ENCODE data around the gene PIK3CB.
"Not testable (repeated sequence)": the region's sequence is repeated elsewhere in the genome, so short reads cannot be mapped to it uniquely, and the experiment has no call there.

The PIK3CB gene

GRCh38 chr3:138680974-138681373, 153.8 kb downstream of the PIK3CB start:
- DNase-seq (ENCODE audit: low spot score), result not testable (repeated sequence)

- DNase-seq (ENCODE audit: low spot score), result no peak
Observed at GRCh38 chr3:138678874-138679392, 155.8 kb downstream of the PIK3CB start.

DNA sequence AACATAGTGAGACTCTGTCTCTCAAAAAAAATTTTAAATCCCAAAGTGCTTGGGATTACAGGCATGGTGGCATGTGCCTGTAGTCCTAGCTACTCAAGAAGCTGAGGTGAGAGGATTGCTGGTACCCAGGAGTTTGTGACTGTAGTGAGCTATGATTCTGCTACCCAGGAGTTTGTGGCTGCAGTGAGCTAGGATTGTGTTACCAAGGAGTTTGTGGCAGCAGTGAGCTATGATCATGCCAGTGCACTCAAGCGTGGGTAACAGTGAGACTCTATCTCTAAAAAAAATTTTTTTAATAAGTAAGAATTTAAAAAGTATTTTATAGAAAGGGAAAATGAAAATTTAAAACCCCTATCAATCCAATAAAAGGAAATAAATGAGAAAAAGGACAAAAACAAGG, 156.6 kb downstream of the PIK3CB start:
- DNase-seq (ENCODE audit: low spot score), result no peak

DNA sequence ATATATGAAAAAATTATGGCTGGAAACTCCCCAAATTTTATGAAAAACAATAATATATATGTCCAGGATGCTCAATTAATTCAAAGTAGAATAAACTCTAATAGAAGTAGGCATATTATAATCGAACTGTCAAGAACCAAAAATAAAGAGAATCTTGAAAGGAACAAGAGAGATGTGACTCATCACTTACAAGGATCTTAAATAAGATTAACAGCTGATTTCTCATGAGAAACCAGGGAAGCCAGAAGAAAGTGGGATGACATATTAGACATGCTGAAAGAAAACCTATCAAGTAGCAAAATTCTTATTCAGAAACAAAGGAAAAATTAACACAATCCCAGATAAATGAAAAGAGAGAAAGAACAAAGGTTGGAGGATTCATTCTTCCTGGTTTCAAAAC, 159.3 kb downstream of the PIK3CB start:
- DNase-seq (ENCODE audit: low spot score), result no peak

DNA sequence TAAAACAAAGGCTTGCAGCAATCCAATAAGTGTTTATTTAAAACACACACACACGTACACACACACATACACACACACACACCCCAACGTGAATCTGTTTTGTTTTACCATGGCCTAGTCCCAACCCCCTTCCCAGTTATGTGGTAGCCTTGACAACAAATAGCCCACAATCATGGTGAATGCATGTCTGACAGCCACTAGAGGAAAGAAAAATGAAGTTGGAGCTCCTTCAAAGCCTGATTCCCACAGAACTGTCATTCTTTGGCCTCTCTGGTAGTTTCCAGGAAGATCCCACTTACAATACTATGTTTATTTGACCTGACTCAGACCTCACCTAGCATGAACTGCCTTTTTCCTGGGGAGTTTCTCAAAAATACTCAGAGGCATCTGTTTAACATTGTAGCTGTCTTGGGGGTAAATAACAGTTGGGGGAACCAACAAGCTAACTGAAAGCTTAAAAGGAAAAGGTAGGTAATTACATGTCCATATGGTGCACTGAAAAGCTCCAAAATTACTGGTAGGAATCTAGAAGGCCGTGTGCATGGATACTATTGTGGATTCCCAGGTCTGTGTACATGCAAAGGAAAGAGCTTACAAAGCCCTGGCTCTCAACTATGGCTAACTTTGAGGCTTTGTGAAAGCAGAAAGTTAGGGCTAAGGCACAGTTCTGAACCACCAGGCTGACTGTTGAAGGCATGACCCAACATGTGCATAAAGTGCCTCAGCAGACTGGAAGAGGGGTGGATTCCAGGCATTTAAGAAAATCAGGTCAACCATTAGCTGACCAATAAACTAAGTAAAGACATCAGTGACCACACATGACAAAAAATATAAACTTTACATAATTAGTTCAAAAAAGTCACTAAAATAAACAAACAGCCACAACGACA, 160.8 kb downstream of the PIK3CB start:
- DNase-seq (ENCODE audit: low spot score), result no peak

DNA sequence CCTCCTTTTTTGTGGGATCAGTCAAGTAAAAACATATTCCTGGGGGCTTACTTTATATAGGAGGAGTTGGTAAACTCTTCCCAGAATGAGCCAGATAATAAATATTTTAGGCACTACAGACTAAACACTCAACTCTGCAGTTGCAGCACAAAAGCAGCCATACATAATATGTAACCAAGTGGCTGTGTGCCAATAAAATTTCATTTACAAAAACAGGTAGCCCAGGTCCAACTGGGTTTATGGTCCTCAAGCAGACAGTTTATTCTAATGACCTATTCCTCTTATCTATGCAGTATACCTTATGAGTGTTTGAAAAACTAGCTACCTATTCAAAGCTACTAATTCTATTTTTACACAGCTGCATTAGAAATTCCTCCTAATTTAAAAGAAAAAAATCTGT, 164.3 kb downstream of the PIK3CB start:
- DNase-seq (ENCODE audit: low spot score), result no peak

GRCh38 chr3:138668107-138668506, 166.6 kb downstream of the PIK3CB start:
- no peak for DNase-seq (ENCODE audit: low spot score)

- DNase-seq (ENCODE audit: low spot score), result no peak
Observed at GRCh38 chr3:138657508-138657907, 177.2 kb downstream of the PIK3CB start.

GRCh38 chr3:138653567-138653966, 181.2 kb downstream of the PIK3CB start:
- no peak for DNase-seq (ENCODE audit: low spot score)

GRCh38 chr3:138649134-138649533, 185.6 kb downstream of the PIK3CB start:
- no peak for DNase-seq (ENCODE audit: low spot score)

DNA sequence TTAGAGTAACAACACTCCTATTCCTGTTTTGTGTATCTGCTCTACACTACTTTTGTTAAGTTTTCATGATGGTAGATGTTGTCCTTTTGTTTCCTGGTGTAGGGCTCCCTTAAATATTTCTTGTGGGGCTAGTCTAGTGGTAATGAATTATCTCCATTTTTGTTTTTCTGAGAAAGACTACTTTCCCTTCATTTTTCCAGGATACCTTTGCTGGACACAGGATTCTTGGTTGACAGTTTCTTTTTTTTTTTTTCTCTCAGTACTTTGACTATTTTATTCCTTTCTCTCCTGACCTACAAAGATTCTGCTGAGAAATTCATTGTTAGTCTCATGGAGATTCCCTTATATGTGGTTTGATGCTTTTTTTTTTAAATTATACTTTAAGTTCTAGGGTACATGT, 188.2 kb downstream of the PIK3CB start:
- no peak for DNase-seq (ENCODE audit: low spot score)

GRCh38 chr3:138646008-138646407, 188.7 kb downstream of the PIK3CB start:
- no peak for DNase-seq (ENCODE audit: low spot score)

DNA sequence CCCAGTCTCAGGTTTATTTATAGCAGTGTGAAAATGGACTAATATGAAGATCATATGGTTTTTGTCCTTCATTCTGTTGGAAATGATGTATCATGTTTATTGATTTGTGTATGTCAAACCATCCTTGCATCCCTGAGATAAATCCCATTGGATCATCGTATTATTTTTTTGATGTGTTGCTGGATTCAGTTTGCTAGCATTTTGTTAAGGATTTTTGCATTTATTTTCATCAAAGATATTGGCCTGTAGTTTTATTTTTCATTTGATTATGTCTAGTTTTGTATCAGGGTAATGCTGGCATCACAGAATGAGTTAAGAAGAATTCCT, 191.8 kb downstream of the PIK3CB start:
- DNase-seq (ENCODE audit: low spot score), result no peak

GRCh38 chr3:138642226-138642926, 192.4 kb downstream of the PIK3CB start:
- no peak for DNase-seq (ENCODE audit: low spot score)

- DNase-seq (ENCODE audit: low spot score), result no peak
Observed at GRCh38 chr3:138640537-138640936, 194.2 kb downstream of the PIK3CB start.

- no peak for DNase-seq (ENCODE audit: low spot score)
Observed at GRCh38 chr3:138638641-138639040, 196.1 kb downstream of the PIK3CB start.

DNA sequence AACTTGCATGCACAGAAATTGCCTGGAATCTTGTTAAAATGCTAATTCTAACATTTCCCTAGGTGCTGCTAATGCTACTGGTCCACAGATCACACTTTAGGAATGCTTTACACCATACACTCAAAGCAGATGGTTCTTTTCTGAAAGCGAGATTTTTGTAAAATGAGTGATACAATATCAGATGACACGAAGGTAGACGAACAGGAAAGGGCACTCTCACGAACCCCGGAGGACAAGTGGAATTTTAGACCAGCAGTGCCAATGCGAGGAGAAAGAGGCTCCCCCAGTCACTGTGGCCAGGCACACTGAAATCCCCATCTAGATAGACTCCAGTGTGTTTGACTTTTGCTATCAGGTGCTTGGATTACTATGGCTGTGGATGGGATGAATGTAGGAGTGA, 205.2 kb downstream of the PIK3CB start:
- no peak for DNase-seq (ENCODE audit: low spot score)

DNA sequence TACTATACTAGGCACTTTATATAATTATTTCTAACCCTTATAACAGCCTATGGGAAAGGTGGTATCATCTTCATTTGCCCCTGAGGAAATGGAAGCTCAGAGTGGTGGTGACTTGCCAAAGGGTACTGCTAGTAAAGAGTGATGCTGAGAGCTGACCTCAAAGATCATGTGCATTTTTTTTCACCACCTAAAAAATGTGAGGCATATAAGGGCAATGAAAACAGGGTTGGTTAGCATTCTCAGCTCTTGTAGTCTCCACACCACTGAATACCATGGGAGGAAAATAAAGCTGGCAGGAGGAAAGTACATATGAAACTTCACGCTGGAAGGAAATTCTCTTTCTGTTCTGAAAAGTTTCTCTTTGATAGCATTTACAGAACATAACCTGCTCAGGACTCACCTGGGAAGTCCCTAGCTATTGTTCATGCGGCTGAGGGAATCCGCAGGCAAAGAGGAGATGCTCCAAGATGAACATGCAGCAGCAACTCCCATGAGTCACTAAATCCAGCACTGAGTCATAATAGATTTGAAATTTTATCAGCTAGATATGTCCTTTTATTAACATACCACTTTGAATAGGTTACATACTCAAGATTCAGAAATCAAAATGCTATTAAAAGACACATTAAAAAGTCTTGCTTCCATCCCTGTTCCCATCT, 208.9 kb downstream of the PIK3CB start:
- DNase-seq (ENCODE audit: low spot score), result peak; percentile 11

DNA sequence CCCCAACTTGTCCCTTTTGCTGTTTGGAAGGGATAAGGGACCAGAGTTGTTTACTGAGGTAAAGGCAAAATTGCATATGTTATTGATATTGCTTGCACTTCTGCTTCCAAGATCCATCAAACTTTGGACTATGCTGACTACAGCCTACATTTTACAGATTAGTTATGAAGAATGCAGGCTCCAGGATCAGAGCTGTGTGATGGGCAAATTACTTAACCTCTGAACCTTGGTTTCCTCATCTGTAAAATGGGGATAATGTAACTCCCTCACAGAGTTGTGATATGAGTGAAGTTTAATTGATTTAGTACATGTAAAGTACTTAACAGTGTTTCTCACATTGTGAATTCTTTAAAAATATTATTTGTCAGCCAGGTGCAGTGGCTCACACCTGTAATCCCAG, 210.2 kb downstream of the PIK3CB start:
- no peak for DNase-seq (ENCODE audit: low spot score)

DNA sequence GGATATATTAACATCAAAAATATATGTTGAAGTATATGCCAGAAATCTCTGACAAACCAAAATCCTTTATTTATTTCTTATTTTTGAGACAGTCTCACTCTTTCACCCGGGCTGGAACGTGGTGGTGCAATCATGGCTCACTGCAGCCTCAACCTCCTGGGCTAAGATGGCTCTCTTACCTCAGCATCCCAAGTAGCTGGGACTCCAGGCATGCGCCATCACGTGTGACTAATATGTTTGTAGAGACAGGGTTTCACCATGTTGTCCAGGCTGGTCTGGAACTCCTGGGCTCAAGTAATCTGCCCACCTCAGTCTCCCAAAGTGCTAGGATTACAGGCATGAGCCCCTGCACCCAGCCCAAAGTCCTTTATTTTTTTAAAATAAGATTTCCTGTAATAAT, 214.3 kb downstream of the PIK3CB start:
- no peak for DNase-seq (ENCODE audit: low spot score)

- no peak for DNase-seq (ENCODE audit: low spot score)
Observed at GRCh38 chr3:138615462-138615861, 219.3 kb downstream of the PIK3CB start.

- DNase-seq (ENCODE audit: low spot score), result no peak
Observed at GRCh38 chr3:138609898-138610266, 224.8 kb downstream of the PIK3CB start.

Data from GM03348 (cell line).